Ectodermal cell (in vitro differentiated cells): Measurements from ENCODE around the gene RUNX1.

Experiments
- H3K27ac ChIP-seq: 2 replicates; pipeline ENCODE4 v1.7.0; 2013; ENCODE audit warnings: mild to moderate bottlenecking, low read depth, low read length; ENCODE audit not compliant: insufficient read depth, poor library complexity, severe bottlenecking
- H3K27me3 ChIP-seq: 2 replicates; pipeline ENCODE4 v1.7.0; 2013; ENCODE audit warnings: mild to moderate bottlenecking, low read length; ENCODE audit not compliant: insufficient read depth, control insufficient read depth, poor library complexity, severe bottlenecking
- H3K36me3 ChIP-seq: one replicate; pipeline ENCODE4 v1.7.0; 2013; ENCODE audit warnings: low read length; ENCODE audit not compliant: control insufficient read depth, insufficient read depth
- H3K4me1 ChIP-seq: one replicate; pipeline ENCODE4 v1.7.0; 2013; ENCODE audit warnings: low read length; ENCODE audit not compliant: control insufficient read depth, insufficient read depth
- H3K4me3 ChIP-seq: 2 replicates; pipeline ENCODE4 v1.7.0; 2013; ENCODE audit warnings: low read depth, low read length, control low read depth; ENCODE audit not compliant: insufficient read depth
- H3K9me3 ChIP-seq: 2 replicates; pipeline ENCODE4 v1.7.0; 2013; ENCODE audit warnings: mild to moderate bottlenecking, low read length, moderate library complexity; ENCODE audit not compliant: control insufficient read depth
- WGBS, 2 experiments: methylation state at CpG; one replicate each; pipeline ENCODE4 v1.1.7; 2013; ENCODE audit warnings: missing lambda C conversion rate in 2 of 2; 5-methylcytosine and 5-hydroxymethylcytosine counted together

RUNX1 gene

DNA sequence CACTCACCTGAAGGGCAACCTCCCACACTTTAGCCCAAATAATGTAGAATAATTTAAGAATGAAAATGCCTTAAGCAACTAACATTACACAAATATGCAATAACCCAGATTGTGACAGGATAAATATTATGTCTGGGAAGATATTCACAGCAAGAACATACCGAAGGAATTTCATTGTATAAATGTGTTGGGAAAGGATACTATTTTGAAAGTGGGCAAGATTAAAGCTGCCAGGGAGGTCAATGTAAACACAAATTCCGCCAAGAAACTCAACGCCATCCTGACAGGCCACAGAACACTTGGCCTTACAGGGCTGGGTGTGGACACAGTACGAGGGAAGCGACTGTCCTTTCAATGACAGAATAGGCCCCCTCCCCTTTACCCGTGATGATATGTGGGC lies 173.3 kb downstream of the RUNX1 start:
- 93 to 94% methylated on average over 6 of the region's 6 CpGs for WGBS, 2 experiments
- Histone ChIP-seq H3K36me3 (no peaks in the 10 kb centered on the region), H3K27ac (no peak overlapping the region), H3K27me3 (no peaks in the 10 kb centered on the region), H3K9me3 (no peaks in the 10 kb centered on the region), H3K4me3 (no peak overlapping the region), H3K4me1 (no peaks in the 10 kb centered on the region)

GRCh38 chr21:34874684-34875513 lies 174.2 kb downstream of the RUNX1 start:
- Histone ChIP-seq H3K27ac (no peak overlapping the region), H3K9me3 (no peaks in the 10 kb centered on the region), H3K4me3 (no peak overlapping the region), H3K27me3 (no peaks in the 10 kb centered on the region), H3K36me3 (no peaks in the 10 kb centered on the region), H3K4me1 (no peaks in the 10 kb centered on the region)
- 90 to 91% methylated on average over 6 to 8 of the region's 8 CpGs for WGBS, 2 experiments

DNA sequence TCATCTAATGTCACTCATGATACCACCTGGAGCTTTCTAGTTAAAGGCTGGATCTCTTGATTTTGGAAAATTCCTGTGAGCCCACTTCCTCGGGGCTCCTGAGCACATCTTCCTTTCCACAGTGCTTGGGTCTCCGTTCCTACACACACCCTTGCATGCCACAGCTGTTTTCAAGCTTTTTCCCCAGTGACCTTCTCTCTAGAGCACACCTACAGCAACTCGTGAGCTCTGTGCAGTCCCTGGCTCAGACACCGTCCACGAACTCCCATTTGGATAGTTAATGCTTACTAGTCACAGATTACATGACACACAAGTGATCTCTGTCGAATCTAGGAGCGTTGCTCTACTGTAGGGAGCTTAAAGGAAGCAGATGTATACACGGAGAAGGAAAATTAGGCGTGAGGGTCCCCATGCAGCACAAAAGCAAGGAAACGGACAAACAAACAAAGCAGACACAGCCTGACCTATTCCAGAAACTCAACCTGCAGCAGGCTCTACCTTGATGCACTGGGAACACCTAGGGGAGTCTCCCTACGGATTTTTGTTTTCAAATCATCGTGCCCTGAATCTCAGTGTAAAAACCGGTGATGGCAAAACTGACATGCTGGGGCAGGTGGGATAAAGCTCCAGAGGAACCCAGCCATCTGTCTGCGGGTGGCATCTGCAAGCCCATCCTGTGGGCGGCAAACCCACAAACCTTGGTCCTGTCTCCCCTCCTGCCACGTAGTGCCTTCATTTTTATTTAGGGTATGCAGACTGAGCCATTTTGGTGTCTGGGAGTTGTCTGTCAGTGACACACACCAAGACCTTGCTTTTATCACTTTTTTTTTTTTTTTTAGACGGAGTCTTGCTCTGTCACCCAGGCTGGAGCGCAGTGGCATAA lies 177.8 kb downstream of the RUNX1 start:
- WGBS, 2 experiments = 89% methylated on average over 18 of the region's 18 CpGs
- Histone ChIP-seq H3K4me3 (no peak overlapping the region), H3K9me3 (no peaks in the 10 kb centered on the region), H3K4me1 (peaks cover 2% of the 10 kb centered on the region), H3K27ac (no peak overlapping the region), H3K36me3 (no peaks in the 10 kb centered on the region), H3K27me3 (peaks cover 23% of the 10 kb centered on the region)

- H3K27ac ChIP-seq = no peak overlapping the region
- no peaks in the 10 kb centered on the region for H3K36me3 ChIP-seq
- H3K27me3 ChIP-seq = peaks cover 33% of the 10 kb centered on the region
- H3K4me3 ChIP-seq = no peak overlapping the region
- WGBS, 2 experiments = 85 to 93% methylated on average over 3 of the region's 3 CpGs
- peaks cover 5% of the 10 kb centered on the region for H3K4me1 ChIP-seq
- no peaks in the 10 kb centered on the region for H3K9me3 ChIP-seq
These were observed 178.9 kb downstream of the RUNX1 start for GRCh38 chr21:34870246-34870645.

DNA sequence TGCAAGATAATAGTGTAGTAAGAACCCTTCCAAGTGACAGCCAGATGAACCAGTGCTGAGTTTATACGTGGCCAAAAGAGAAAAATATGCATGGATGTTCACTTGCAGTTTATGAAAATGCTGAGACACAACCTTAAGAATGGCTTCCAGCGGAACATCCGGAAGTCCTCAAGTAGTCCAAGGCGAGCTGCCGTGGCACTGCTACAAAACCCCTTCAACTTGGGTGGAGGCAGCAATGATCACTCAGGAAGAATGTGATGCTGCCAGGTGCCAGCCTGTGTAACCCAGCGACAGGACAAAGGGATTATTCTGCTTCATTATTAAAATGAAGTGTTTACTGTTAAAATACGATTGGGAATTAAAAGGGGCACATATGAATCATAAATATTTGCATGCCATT lies 179.6 kb downstream of the RUNX1 start:
- Histone ChIP-seq H3K27ac (no peak overlapping the region), H3K4me1 (peaks cover 5% of the 10 kb centered on the region), H3K27me3 (peaks cover 40% of the 10 kb centered on the region), H3K9me3 (no peaks in the 10 kb centered on the region), H3K4me3 (no peak overlapping the region), H3K36me3 (no peaks in the 10 kb centered on the region)
- 89 to 95% methylated on average over 7 of the region's 7 CpGs for WGBS, 2 experiments

- WGBS, 2 experiments = 79 to 88% methylated on average over 4 of the region's 4 CpGs
- H3K27ac ChIP-seq = no peak overlapping the region
- no peaks in the 10 kb centered on the region for H3K9me3 ChIP-seq
- H3K4me1 ChIP-seq = peaks cover 5% of the 10 kb centered on the region
- H3K4me3 ChIP-seq = no peak overlapping the region
- no peaks in the 10 kb centered on the region for H3K36me3 ChIP-seq
- peaks cover 50% of the 10 kb centered on the region for H3K27me3 ChIP-seq
These were observed 181.3 kb downstream of the RUNX1 start for GRCh38 chr21:34867785-34868184.

GRCh38 chr21:34865400-34866241 lies 183.5 kb downstream of the RUNX1 start:
- no peaks in the 10 kb centered on the region for H3K9me3 ChIP-seq
- no peak overlapping the region for H3K4me3 ChIP-seq
- H3K36me3 ChIP-seq = no peaks in the 10 kb centered on the region
- 15% methylated on average over 20 of the region's 20 CpGs for WGBS, 2 experiments
- no peak overlapping the region for H3K27ac ChIP-seq
- H3K4me1 ChIP-seq = peaks cover 5% of the 10 kb centered on the region
- peaks cover 56% of the 10 kb centered on the region for H3K27me3 ChIP-seq

GRCh38 chr21:34864370-34865149 lies 184.5 kb downstream of the RUNX1 start:
- Histone ChIP-seq H3K27ac (no peak overlapping the region), H3K4me3 (no peak overlapping the region), H3K27me3 (peaks cover 56% of the 10 kb centered on the region), H3K4me1 (peaks cover 5% of the 10 kb centered on the region), H3K36me3 (no peaks in the 10 kb centered on the region), H3K9me3 (no peaks in the 10 kb centered on the region)
- 89 to 92% methylated on average over 8 of the region's 8 CpGs for WGBS, 2 experiments

- Histone ChIP-seq H3K27me3 (peaks cover 45% of the 10 kb centered on the region), H3K4me3 (no peak overlapping the region), H3K4me1 (peaks cover 5% of the 10 kb centered on the region), H3K36me3 (no peaks in the 10 kb centered on the region), H3K9me3 (no peaks in the 10 kb centered on the region), H3K27ac (no peak overlapping the region)
- 89 to 95% methylated on average over 3 of the region's 3 CpGs for WGBS, 2 experiments
These were observed 186.2 kb downstream of the RUNX1 start for GRCh38 chr21:34862951-34863350.
